ENCODE results near the gene BEAN1.

The BEAN1 gene

DNA sequence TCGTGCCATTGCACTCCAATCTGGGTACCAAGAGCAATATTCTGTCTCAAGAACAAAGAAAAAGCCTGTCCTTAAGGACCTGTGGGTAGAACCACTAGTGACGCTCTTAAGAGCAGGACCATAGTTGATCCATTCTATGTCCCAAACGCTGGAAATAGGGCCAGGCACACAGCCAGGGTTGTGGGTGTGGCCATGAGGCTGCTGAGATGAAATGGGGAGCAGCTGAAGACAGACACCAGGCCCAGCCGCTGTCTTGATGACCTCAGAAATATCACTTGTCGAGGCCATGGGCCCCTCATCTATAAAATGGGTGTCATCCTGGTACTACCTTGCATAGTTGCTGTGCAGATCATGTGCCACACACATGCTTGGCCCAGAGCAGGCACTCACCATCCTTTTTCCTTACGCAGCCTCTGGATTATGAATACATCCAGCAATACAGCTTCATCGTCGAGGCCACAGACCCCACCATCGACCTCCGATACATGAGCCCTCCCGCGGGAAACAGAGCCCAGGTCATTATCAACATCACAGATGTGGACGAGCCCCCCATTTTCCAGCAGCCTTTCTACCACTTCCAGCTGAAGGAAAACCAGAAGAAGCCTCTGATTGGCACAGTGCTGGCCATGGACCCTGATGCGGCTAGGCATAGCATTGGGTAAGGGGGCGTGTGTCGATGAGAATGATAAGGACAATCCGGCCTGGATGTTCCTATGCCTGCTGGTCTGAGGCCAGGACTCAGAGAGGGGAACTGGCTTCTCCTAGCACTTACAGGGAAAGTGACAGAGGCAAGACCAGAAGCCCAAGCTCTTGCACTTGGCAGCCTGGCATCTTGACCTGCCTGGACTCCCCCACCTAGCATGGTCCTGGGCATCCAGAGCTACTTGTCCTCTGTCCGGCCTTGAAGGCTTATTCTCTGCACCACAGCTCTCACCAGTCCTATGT is 35.1 kb upstream of the BEAN1 start:
- no peak for DNase-seq (ENCODE audit: low read depth, low spot score)
- no peak overlapping the region for H3K4me3 ChIP-seq (ENCODE audit: low read length)

GRCh38 chr16:66395806-66396555 is 31.1 kb upstream of the BEAN1 start:
- DNase-seq (ENCODE audit: low read depth, low spot score) = no peak
- no peak overlapping the region for H3K4me3 ChIP-seq (ENCODE audit: low read length)

GRCh38 chr16:66397736-66398433 is 29.2 kb upstream of the BEAN1 start:
- no peak overlapping the region for H3K4me3 ChIP-seq (ENCODE audit: low read length)
- no peak for DNase-seq (ENCODE audit: low read depth, low spot score)

DNA sequence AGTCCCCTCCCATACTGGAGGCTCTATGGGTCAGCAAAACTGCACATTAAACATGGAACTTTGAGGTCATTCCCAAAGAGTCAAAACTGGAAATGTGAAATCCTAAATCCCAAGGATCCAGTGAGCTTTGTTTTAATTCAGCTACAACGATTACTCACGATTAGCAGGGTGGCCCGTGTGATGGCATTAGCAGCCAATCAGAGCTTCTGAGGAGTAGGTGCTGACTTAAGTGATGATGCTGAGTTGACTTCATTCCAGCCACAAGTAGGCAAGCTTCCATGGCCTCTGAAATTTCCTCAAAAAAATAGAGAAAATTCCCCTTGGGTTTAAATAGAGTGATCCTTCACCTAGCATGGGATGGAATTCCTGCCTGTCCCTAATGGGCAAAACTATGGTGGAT is 28.1 kb upstream of the BEAN1 start:
- H3K4me3 ChIP-seq (ENCODE audit: low read length) = no peak overlapping the region
- no peak for DNase-seq (ENCODE audit: low read depth, low spot score)

GRCh38 chr16:66399930-66400329 is 27.2 kb upstream of the BEAN1 start:
- DNase-seq (ENCODE audit: low read depth, low spot score) = no peak
- H3K4me3 ChIP-seq (ENCODE audit: low read length) = no peak overlapping the region

DNA sequence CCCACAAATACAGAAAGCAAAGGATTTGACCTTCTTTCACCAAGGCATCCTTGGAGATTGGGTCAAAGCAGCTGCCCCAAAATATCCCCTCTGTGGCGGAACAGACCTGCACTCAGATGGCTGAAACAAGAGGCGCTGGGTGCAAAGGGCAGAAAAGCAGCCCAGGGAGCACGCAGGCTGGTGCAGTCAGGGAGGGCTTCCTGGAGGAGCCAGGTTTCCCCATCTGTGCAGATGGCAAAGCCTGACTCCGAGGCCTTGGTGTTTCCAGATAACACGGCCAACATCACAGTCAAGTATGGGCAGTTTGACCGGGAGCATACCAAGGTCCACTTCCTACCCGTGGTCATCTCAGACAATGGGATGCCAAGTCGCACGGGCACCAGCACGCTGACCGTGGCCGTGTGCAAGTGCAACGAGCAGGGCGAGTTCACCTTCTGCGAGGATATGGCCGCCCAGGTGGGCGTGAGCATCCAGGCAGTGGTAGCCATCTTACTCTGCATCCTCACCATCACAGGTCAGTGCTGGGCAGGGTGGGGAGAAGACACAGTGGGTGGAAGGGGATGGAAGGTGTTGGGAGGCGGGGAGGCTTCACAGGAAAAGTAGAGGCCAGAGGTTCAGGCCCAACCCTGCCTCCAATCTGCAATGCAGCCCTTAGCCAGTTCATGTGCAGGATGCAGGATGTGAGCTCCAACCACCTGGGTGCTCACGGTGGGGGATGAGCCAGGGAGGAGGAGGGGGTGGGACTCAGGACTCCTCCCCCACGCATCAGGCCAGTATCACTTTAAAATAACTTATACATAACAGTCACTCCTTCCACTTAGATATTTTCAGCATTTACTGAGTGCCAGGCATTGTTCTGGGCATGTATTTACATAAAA is 26.4 kb upstream of the BEAN1 start:
- DNase-seq (ENCODE audit: low read depth, low spot score) = peak; percentile 19
- H3K4me3 ChIP-seq (ENCODE audit: low read length) = no peak overlapping the region

DNA sequence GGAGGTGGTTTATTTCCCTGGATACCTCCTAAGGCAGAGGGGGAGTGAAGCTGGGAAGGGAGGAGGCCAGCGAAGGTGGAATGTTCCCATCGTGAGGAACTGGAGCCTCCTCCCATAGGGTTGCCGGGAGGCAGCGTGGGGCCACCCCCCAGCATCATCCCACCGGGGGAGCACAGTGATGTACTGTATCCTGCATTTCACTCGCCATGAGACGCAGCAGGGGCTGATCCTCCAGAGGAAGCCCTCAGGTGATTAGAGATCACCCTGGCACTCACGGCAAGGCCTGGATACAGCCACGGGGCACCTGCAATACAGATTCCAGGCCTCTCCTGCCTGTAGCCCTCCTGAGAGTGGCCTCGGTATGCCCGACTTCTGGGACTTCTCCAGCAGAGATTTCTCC is 25.5 kb upstream of the BEAN1 start:
- no peak overlapping the region for H3K4me3 ChIP-seq (ENCODE audit: low read length)
- no peak for DNase-seq (ENCODE audit: low read depth, low spot score)

DNA sequence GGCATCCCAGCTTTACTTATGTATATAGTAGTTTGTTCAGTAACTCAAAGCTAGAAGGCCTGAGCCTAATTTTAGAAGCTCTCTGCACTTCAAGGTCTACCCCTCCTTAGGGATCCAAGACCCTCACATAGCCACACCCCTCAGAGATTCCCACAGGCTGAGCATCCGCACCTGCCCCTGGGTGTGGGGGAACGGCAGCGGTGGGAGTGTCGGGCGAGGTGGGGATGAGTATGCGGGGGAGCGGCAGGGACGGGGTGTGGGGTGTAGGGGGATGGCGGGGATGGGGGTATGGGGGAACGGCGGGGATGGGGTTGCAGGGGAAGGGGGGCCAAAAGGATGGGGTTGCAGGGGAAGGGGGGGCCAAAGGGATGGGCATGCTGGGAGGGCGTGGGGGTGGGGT is 24.9 kb upstream of the BEAN1 start:
- no peak for DNase-seq (ENCODE audit: low read depth, low spot score)
- no peak overlapping the region for H3K4me3 ChIP-seq (ENCODE audit: low read length)

DNA sequence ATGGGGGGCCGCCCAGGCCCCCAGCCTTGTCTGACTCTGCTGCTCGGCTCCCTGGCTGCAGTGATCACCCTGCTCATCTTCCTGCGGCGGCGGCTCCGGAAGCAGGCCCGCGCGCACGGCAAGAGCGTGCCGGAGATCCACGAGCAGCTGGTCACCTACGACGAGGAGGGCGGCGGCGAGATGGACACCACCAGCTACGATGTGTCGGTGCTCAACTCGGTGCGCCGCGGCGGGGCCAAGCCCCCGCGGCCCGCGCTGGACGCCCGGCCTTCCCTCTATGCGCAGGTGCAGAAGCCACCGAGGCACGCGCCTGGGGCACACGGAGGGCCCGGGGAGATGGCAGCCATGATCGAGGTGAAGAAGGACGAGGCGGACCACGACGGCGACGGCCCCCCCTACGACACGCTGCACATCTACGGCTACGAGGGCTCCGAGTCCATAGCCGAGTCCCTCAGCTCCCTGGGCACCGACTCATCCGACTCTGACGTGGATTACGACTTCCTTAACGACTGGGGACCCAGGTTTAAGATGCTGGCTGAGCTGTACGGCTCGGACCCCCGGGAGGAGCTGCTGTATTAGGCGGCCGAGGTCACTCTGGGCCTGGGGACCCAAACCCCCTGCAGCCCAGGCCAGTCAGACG is 24.4 kb upstream of the BEAN1 start:
- no peak for DNase-seq (ENCODE audit: low read depth, low spot score)
- no peak overlapping the region for H3K4me3 ChIP-seq (ENCODE audit: low read length)

DNA sequence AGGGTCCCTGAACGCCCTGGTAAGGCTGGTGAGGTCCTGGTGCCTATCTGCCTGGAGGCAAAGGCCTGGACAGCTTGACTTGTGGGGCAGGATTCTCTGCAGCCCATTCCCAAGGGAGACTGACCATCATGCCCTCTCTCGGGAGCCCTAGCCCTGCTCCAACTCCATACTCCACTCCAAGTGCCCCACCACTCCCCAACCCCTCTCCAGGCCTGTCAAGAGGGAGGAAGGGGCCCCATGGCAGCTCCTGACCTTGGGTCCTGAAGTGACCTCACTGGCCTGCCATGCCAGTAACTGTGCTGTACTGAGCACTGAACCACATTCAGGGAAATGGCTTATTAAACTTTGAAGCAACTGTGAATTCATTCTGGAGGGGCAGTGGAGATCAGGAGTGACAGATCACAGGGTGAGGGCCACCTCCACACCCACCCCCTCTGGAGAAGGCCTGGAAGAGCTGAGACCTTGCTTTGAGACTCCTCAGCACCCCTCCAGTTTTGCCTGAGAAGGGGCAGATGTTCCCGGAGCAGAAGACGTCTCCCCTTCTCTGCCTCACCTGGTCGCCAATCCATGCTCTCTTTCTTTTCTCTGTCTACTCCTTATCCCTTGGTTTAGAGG is 23.5 kb upstream of the BEAN1 start:
- no peak for DNase-seq (ENCODE audit: low read depth, low spot score)
- H3K4me3 ChIP-seq (ENCODE audit: low read length) = no peak overlapping the region

GRCh38 chr16:66405057-66405783 is 21.9 kb upstream of the BEAN1 start:
- no peak for DNase-seq (ENCODE audit: low read depth, low spot score)

GRCh38 chr16:66406534-66407221 is 20.4 kb upstream of the BEAN1 start:
- peak overlapping the region; percentile 75 for H3K4me3 ChIP-seq (ENCODE audit: low read length)
- DNase-seq (ENCODE audit: low read depth, low spot score) = peak; percentile 60

More at GRCh38 chr16:66405057-66405783, 21.9 kb upstream of the BEAN1 start:
- no peak overlapping the region for H3K4me3 ChIP-seq (ENCODE audit: low read length)

DNA sequence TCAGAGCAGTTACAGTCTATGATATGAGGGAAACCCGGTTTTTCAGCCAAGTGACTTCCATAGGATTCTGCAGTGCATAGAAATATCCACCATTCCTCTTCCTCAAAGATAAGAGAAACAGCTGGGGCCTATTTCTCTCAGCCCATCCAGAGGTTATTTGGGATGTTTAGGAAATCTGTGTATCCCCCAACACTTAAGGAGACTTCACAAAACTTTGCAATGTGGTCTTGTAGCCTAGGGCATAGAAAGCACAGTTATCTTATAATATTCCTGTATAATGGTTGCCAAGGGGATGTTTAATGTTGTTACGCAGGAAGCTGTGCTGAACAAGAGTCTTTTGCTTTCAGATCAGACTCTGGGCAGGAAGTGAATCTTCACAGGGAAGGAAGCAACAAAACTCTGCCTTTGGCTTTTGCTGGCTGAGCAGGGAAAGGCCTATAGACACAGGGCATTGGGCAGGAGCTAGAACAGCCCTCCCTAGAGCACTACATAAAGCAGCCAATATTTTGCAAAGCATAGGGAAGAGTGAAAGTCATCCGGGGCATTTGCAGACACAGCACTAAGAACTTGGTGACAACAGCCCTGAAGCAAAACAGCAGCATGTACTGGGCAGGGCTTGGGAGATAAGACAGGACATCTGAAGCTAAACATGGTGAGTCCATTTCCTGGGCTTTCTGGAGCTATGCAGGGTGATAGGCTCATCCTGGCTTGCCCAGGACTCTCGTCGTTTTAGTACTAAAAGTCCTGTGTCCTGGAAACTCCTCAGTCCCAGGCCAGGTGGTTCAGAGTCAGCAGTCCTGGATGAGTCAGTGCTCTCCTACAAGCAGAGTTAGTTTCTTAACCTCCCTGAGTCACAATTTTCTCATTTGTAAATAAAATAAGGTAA is 18.7 kb upstream of the BEAN1 start:
- peak overlapping the region; percentile 58 for H3K4me3 ChIP-seq (ENCODE audit: low read length)
- DNase-seq (ENCODE audit: low read depth, low spot score) = peak; percentile 79

GRCh38 chr16:66409156-66409555 is 17.9 kb upstream of the BEAN1 start:
- DNase-seq (ENCODE audit: low read depth, low spot score) = no peak
- H3K4me3 ChIP-seq (ENCODE audit: low read length) = no peak overlapping the region; the same call in 1 of the 2 replicates

DNA sequence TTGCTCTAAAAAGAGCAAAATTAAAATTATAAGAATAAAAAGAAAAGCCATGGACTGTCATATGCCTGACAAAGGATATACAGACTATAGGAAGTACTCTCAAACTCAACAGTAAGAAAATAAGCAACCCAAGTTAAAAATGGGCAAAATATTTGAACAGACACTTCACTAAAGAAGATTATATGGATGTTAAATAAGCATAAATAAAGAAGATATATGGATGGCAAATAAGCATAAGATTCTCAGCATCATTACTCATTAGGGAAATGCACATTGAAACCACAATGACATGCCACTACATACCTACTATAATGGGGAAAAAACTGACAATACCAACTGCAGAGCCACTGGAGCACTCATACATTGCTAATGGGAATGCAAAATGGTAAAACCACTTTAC is 14.9 kb upstream of the BEAN1 start:
- no peak overlapping the region for H3K4me3 ChIP-seq (ENCODE audit: low read length)
- DNase-seq (ENCODE audit: low read depth, low spot score) = no peak

DNA sequence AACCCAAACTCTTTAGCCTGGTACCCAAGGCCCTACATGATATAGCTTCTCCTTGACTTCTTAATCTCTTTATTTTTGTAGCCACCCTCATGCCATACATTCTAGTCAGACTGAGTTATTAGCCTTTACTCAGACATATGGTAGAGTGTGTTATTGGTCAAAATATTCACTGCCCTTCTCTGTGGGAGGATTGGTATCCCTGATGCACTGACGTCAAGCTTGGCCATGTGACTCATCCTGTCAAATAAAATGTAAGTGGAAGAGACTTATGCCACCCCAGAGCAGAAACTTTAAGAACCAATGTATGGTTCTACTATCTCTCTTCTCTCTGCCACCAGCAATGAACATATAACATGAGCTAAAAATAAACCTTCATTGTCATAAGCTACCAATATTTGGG is 12.2 kb upstream of the BEAN1 start:
- no peak for DNase-seq (ENCODE audit: low read depth, low spot score)
- no peak overlapping the region for H3K4me3 ChIP-seq (ENCODE audit: low read length)
